Cardiac muscle cell (in vitro differentiated cells and primary cell): ENCODE results near the gene HEPN1. TPM values are rescaled to one million over a fixed set of nuclear protein-coding genes. Genes with fewer than 3 reads are reported as not detected.
A peak's percentile ranks its signal among the peaks of the same experiment; 100 is the strongest.

Experiments used
- DNase-seq, 2 donors: peaks; one replicate each; pipeline versions ENCODE4 v3.0.0 to v3.0.0-alpha.2; 2010 to 2017; ENCODE audit warnings: low read depth in 1 of 2, low spot score in 1 of 2
- H3K27ac ChIP-seq: fragments of 200-600 bp; sonication (generic); 2 replicates; pipeline ENCODE4 v1.5.1; 2016
- H3K27me3 ChIP-seq: fragments of 200-600 bp; sonication (generic); 2 replicates; pipeline ENCODE4 v1.6.0; 2016; ENCODE audit warnings: control low read depth
- H3K36me3 ChIP-seq: fragments of 200-600 bp; sonication (generic); 2 replicates; pipeline ENCODE4 v1.5.1; 2016; ENCODE audit warnings: control low read depth
- H3K4me1 ChIP-seq: fragments of 200-600 bp; sonication (generic); 2 replicates; pipeline ENCODE4 v1.8.1; 2017; ENCODE audit warnings: low read depth, mild to moderate bottlenecking, mixed run types
- H3K4me3 ChIP-seq: fragments of 200-600 bp; sonication (generic); 2 replicates; pipeline ENCODE4 v1.5.1; 2016; ENCODE audit warnings: mild to moderate bottlenecking
- H3K9me3 ChIP-seq: fragments of 200-600 bp; sonication (generic); 2 replicates; pipeline ENCODE4 v1.5.1; 2017; ENCODE audit warnings: low read depth, mild to moderate bottlenecking, control low read depth
- polyA plus RNA-seq: library from polyadenylated mRNA; unstranded; fragments of >200 nt; fragmentation: Nextera tagmentation; extraction: Ambion mirVana; gene quantifications from 2 replicates; pipeline ENCODE4 v1.2.1, GENCODE V29; 2016
- total RNA-seq: library from RNA; depleted of rRNA; stranded (reverse); fragments of >200 nt; gene quantifications from 2 replicates; pipeline ENCODE4 v1.2.3, GENCODE V29; 2016
- TF ChIP-seq, protein P1 (sequence below): IDR thresholded peaks from 2 replicates; pipeline ENCODE4 v1.5.1; 2012; ENCODE audit warnings: low read depth, mild to moderate bottlenecking, low read length

The HEPN1 gene
- total and polyA plus RNA-seq, 2 experiments from 2014 or later, result not detected

GRCh38 chr11:124872741-124873140 is 46.3 kb upstream of the HEPN1 start:
- TF ChIP-seq, protein P1, sequence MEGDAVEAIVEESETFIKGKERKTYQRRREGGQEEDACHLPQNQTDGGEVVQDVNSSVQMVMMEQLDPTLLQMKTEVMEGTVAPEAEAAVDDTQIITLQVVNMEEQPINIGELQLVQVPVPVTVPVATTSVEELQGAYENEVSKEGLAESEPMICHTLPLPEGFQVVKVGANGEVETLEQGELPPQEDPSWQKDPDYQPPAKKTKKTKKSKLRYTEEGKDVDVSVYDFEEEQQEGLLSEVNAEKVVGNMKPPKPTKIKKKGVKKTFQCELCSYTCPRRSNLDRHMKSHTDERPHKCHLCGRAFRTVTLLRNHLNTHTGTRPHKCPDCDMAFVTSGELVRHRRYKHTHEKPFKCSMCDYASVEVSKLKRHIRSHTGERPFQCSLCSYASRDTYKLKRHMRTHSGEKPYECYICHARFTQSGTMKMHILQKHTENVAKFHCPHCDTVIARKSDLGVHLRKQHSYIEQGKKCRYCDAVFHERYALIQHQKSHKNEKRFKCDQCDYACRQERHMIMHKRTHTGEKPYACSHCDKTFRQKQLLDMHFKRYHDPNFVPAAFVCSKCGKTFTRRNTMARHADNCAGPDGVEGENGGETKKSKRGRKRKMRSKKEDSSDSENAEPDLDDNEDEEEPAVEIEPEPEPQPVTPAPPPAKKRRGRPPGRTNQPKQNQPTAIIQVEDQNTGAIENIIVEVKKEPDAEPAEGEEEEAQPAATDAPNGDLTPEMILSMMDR, result no peak
- DNase-seq, result no peak
- Histone ChIP-seq H3K27me3 (peaks cover 83% of the 10 kb centered on the region), H3K36me3 (no peaks in the 10 kb centered on the region), H3K9me3 (no peaks in the 10 kb centered on the region), H3K4me1 (no peaks in the 10 kb centered on the region), H3K4me3 (no peak overlapping the region), H3K27ac (no peak overlapping the region)

DNA sequence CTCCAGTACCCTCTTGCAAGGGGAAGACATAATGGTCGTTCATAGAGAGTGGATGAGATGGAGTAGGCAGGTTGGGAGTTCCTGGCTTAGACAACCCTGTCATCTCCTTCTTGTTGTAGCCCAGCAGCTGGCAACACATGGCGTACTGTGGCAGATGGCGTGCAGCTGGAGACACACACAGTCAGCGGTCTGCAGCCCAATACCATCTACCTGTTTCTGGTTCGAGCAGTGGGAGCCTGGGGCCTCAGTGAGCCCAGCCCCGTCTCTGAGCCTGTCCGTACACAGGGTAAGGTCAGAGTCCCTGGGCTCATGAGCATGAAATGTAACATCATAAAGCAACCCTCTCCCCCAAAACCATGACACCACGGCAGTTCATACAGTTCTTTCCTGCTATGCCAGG is 45.1 kb upstream of the HEPN1 start:
- Histone ChIP-seq H3K36me3 (no peaks in the 10 kb centered on the region), H3K9me3 (no peaks in the 10 kb centered on the region), H3K27me3 (peaks cover 70% of the 10 kb centered on the region), H3K4me3 (no peak overlapping the region), H3K27ac (no peak overlapping the region), H3K4me1 (no peaks in the 10 kb centered on the region)
- no peak for DNase-seq
- TF ChIP-seq, protein P1, result no peak

- H3K36me3 ChIP-seq, result no peaks in the 10 kb centered on the region
- no peaks in the 10 kb centered on the region for H3K9me3 ChIP-seq
- H3K4me1 ChIP-seq, result no peaks in the 10 kb centered on the region
- no peak overlapping the region for H3K4me3 ChIP-seq
- TF ChIP-seq, protein P1, result no peak
- peaks cover 63% of the 10 kb centered on the region for H3K27me3 ChIP-seq
- no peak for DNase-seq
- no peak overlapping the region for H3K27ac ChIP-seq
Measured at GRCh38 chr11:124874571-124875255, 44.3 kb upstream of the HEPN1 start.

- DNase-seq, result no peak
- TF ChIP-seq, protein P1, result no peak
- H3K36me3 ChIP-seq, result no peaks in the 10 kb centered on the region
- H3K27ac ChIP-seq, result no peak overlapping the region
- peaks cover 56% of the 10 kb centered on the region for H3K27me3 ChIP-seq
- no peaks in the 10 kb centered on the region for H3K9me3 ChIP-seq
- H3K4me3 ChIP-seq, result no peak overlapping the region
- no peaks in the 10 kb centered on the region for H3K4me1 ChIP-seq
Measured at GRCh38 chr11:124875401-124875800, 43.6 kb upstream of the HEPN1 start.

GRCh38 chr11:124875943-124876817 is 42.9 kb upstream of the HEPN1 start:
- Histone ChIP-seq H3K9me3 (no peaks in the 10 kb centered on the region), H3K4me1 (no peaks in the 10 kb centered on the region), H3K36me3 (no peaks in the 10 kb centered on the region), H3K27me3 (peaks cover 48% of the 10 kb centered on the region), H3K4me3 (peak overlapping the region; percentile 38), H3K27ac (no peak overlapping the region)
- TF ChIP-seq, protein P1, result peak; percentile 67
- DNase-seq, result peak; percentile 89 to 98
